ENCODE measurements around the gene AMELY. TPM values are rescaled to one million over a fixed set of nuclear protein-coding genes. Genes with fewer than 3 reads are reported as not detected.
"Not testable (repeated sequence)": the region's sequence is repeated elsewhere in the genome, so short reads cannot be mapped to it uniquely, and the experiment has no call there.

The AMELY gene
- total and polyA plus RNA-seq, 10 of the 15 experiments (the other 5 are each of a cell fraction or from before 2014, with no cell fraction given): not detected

DNA sequence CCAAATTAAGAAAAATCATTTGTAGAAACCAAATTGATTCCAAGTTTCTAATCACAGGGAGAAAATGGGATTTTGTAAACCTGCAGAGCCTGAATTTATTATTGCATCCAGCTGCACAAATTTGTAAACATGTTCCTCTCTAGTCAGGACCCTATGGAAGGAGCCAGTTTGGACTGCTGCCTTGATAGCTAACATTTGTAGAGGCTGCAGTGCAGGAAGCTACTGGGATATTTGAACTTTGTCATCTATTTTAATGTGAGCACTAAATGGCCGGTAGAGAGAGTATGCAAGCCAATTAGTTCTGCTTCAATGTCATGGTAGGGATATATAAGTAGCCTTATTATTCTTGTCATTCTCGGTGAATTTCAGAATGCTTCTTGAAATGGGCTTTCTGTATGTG lies 62.2 kb downstream of the AMELY start:
- no peak for FAIRE-seq
- ChIA-PET RAD21 (ENCODE audit: unreplicated experiment) (no interaction called here), CTCF (no interaction called here), POLR2A (no interaction called here), SMC1A (ENCODE audit: uncharacterized antibody, unreplicated experiment) (no interaction called here)
- BruUV-seq (replicated peaks): no TSS peak
- in situ Hi-C loops (cut with MboI) (no loop called here), intact Hi-C loops (cut with micrococcal nuclease; ENCODE audit: unreplicated experiment) (no loop called here)
- no peaks in the 10 kb centered on the region for H3K36me3 ChIP-seq (ENCODE audit: control insufficient read depth in 2 of 2, insufficient read depth in 2 of 2, low read length in 1 of 2)
- no peak for TF ChIP-seq POU2F2 (IDR thresholded peaks at IDR 0.05; ENCODE audit: borderline replicate concordance, low read depth, low read length)
- no peak for TF ChIP-seq JUNB (IDR thresholded peaks at IDR 0.05)
- TF ChIP-seq SREBF2 (IDR thresholded peaks at IDR 0.05; ENCODE audit: low read length): no peak
- TF ChIP-seq SPI1 (IDR thresholded peaks at IDR 0.05; ENCODE audit: borderline replicate concordance, insufficient read depth, low read depth, low read length): no peak
- TF ChIP-seq RBBP5 (conservative IDR thresholded peaks at IDR 0.05): no peak
- no peak for TF ChIP-seq BHLHE40 (IDR thresholded peaks at IDR 0.05; ENCODE audit: borderline replicate concordance in 1 of 2, low read depth in 2 of 2, low read length in 1 of 2)
- TF ChIP-seq, protein P1, sequence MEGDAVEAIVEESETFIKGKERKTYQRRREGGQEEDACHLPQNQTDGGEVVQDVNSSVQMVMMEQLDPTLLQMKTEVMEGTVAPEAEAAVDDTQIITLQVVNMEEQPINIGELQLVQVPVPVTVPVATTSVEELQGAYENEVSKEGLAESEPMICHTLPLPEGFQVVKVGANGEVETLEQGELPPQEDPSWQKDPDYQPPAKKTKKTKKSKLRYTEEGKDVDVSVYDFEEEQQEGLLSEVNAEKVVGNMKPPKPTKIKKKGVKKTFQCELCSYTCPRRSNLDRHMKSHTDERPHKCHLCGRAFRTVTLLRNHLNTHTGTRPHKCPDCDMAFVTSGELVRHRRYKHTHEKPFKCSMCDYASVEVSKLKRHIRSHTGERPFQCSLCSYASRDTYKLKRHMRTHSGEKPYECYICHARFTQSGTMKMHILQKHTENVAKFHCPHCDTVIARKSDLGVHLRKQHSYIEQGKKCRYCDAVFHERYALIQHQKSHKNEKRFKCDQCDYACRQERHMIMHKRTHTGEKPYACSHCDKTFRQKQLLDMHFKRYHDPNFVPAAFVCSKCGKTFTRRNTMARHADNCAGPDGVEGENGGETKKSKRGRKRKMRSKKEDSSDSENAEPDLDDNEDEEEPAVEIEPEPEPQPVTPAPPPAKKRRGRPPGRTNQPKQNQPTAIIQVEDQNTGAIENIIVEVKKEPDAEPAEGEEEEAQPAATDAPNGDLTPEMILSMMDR (IDR thresholded peaks at IDR 0.05 in 2 of 3, conservative IDR thresholded peaks at IDR 0.05 in 1 of 3; ENCODE audit: control insufficient read depth in 2 of 3, extremely low read depth in 1 of 3, insufficient read depth in 1 of 3, low read depth in 3 of 3, low read length in 3 of 3): no peak
- no peak for TF ChIP-seq BACH1 (IDR thresholded peaks at IDR 0.05; ENCODE audit: borderline replicate concordance)
- TF ChIP-seq, protein P2, sequence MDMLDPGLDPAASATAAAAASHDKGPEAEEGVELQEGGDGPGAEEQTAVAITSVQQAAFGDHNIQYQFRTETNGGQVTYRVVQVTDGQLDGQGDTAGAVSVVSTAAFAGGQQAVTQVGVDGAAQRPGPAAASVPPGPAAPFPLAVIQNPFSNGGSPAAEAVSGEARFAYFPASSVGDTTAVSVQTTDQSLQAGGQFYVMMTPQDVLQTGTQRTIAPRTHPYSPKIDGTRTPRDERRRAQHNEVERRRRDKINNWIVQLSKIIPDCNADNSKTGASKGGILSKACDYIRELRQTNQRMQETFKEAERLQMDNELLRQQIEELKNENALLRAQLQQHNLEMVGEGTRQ (IDR thresholded peaks at IDR 0.05; ENCODE audit: borderline replicate concordance, low read depth, low read length): no peak
- H3K27ac ChIP-seq (ENCODE audit: control insufficient read depth, insufficient read depth): no peak overlapping the region
- no peak overlapping the region for H3K9ac ChIP-seq (ENCODE audit: control insufficient read depth, insufficient read depth, low read length)
- no peak overlapping the region for H3K4me2 ChIP-seq (ENCODE audit: control insufficient read depth, insufficient read depth)
- no peaks in the 10 kb centered on the region for H3K27me3 ChIP-seq (replicated peaks in 1 of 2; ENCODE audit: control insufficient read depth in 2 of 2, insufficient read depth in 2 of 2, low read length in 1 of 2)
- whole genome bisulfite sequencing (ENCODE audit: insufficient coverage, insufficient replicate concordance, low lambda C conversion rate, missing lambda C conversion rate): no CpG with 5 or more reads among the region's 2 CpGs
- no peak for DNase-seq (ENCODE audit: low read depth, low spot score)
- no peak overlapping the region for H3K4me3 ChIP-seq
- no peaks in the 10 kb centered on the region for H3K4me1 ChIP-seq (ENCODE audit: control insufficient read depth, insufficient read depth, low read length)
- no peaks in the 10 kb centered on the region for H3K79me2 ChIP-seq (ENCODE audit: control insufficient read depth, insufficient read depth, low read length)
- no peaks in the 10 kb centered on the region for H3K9me3 ChIP-seq (replicated peaks; ENCODE audit: control insufficient read depth, insufficient read depth, low read length)
- H2AFZ ChIP-seq (ENCODE audit: control insufficient read depth, low read depth, low read length): no peak overlapping the region
- no peaks in the 10 kb centered on the region for H4K20me1 ChIP-seq (ENCODE audit: control insufficient read depth, insufficient read depth)
- ATAC-seq: no peak

DNA sequence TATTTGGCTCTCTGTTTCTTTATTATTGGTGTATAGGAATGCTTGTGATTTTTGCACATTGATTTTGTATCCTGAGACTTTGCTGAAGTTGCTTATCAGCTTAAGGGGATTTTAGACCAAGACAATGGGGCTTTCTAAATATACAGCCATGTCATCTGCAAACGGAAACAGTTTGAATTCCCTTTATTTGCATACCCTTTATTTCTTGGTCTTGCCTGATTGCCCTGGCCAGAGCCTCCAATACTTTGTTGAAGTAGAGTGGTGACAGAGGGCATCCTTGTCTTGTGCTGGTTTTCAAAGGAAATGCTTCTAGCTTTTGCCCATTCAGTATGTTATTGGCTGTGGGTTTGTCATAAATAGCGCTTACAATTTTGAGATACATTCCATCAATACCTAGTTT lies 68.9 kb downstream of the AMELY start:
- H2AFZ ChIP-seq (ENCODE audit: control insufficient read depth, low read depth, low read length); H4K20me1 ChIP-seq (ENCODE audit: control insufficient read depth, insufficient read depth); SMC1A ChIA-PET (ENCODE audit: uncharacterized antibody, unreplicated experiment); H3K79me2 ChIP-seq (ENCODE audit: control insufficient read depth, insufficient read depth, low read length); H3K9ac ChIP-seq (ENCODE audit: control insufficient read depth, insufficient read depth, low read length); CTCF ChIA-PET; H3K4me1 ChIP-seq (ENCODE audit: control insufficient read depth, insufficient read depth, low read length); FAIRE-seq; H3K4me2 ChIP-seq (ENCODE audit: control insufficient read depth, insufficient read depth); H3K27me3 ChIP-seq (replicated peaks in 1 of 2; ENCODE audit: control insufficient read depth in 2 of 2, insufficient read depth in 2 of 2, low read length in 1 of 2); DNase-seq (ENCODE audit: low read depth, low spot score); RAD21 ChIA-PET (ENCODE audit: unreplicated experiment); H3K27ac ChIP-seq (ENCODE audit: control insufficient read depth, insufficient read depth); ATAC-seq; H3K36me3 ChIP-seq (ENCODE audit: control insufficient read depth in 2 of 2, insufficient read depth in 2 of 2, low read length in 1 of 2); H3K9me3 ChIP-seq (replicated peaks; ENCODE audit: control insufficient read depth, insufficient read depth, low read length); in situ Hi-C loops (cut with MboI); POLR2A ChIA-PET; intact Hi-C loops (cut with micrococcal nuclease; ENCODE audit: unreplicated experiment); H3K4me3 ChIP-seq; BruUV-seq (replicated peaks): not testable (repeated sequence)
- no CpG with 5 or more reads among the region's 2 CpGs for WGBS (ENCODE audit: insufficient coverage, insufficient replicate concordance, low lambda C conversion rate, missing lambda C conversion rate)
